Measurements from ENCODE around the gene MAPK10.

MAPK10 gene

DNA sequence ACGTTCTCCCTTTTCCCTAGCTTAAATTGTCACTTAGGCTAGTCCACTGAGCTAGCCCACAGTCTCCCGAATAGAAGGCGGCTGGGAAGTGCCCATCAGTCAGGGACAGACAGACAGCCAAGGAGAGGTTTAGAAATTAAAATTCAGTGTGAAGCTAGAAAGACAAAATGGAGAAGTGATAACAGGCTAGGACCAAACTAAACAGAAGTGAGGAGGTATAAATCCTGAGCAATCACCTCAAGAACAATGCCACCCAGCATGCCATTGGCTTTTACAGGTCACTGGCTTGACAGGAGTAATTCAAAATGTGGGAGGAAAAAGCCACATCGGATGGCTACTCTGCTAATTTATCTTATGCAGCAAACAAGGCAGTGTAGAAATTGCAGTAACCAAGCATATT is 138.9 kb downstream of the MAPK10 start:
- no peak overlapping the region for H3K4me3 ChIP-seq (ENCODE audit: control insufficient read depth, low read depth, low read length)
- DNase-seq (ENCODE audit: low read depth): no peak
- TF ChIP-seq, protein P1, sequence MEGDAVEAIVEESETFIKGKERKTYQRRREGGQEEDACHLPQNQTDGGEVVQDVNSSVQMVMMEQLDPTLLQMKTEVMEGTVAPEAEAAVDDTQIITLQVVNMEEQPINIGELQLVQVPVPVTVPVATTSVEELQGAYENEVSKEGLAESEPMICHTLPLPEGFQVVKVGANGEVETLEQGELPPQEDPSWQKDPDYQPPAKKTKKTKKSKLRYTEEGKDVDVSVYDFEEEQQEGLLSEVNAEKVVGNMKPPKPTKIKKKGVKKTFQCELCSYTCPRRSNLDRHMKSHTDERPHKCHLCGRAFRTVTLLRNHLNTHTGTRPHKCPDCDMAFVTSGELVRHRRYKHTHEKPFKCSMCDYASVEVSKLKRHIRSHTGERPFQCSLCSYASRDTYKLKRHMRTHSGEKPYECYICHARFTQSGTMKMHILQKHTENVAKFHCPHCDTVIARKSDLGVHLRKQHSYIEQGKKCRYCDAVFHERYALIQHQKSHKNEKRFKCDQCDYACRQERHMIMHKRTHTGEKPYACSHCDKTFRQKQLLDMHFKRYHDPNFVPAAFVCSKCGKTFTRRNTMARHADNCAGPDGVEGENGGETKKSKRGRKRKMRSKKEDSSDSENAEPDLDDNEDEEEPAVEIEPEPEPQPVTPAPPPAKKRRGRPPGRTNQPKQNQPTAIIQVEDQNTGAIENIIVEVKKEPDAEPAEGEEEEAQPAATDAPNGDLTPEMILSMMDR (IDR thresholded peaks at IDR 0.05; ENCODE audit: control insufficient read depth, insufficient read depth, low read depth, low read length, missing control alignments): no peak

DNA sequence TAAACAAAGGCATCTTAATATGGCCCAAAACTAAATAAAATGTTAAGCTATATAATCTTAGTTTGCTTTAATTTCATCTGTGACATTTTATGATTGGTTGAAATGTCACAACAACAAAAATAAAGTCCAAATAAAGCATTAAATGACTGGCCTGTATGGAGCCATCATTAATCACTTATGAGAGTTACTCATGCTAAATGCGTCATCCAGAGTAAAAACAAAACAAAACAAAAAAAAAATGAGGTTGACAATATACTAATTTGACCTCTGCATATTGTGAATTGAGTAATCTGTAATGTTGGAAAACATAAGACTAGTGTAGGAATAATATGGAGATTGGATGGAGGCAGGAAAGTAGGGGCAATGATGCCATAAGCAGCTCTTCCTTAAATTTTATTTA is 139.7 kb downstream of the MAPK10 start:
- DNase-seq (ENCODE audit: low read depth): peak; percentile 5
- TF ChIP-seq, protein P1 (IDR thresholded peaks at IDR 0.05; ENCODE audit: control insufficient read depth, insufficient read depth, low read depth, low read length, missing control alignments): no peak
- H3K4me3 ChIP-seq (ENCODE audit: control insufficient read depth, low read depth, low read length): no peak overlapping the region

DNA sequence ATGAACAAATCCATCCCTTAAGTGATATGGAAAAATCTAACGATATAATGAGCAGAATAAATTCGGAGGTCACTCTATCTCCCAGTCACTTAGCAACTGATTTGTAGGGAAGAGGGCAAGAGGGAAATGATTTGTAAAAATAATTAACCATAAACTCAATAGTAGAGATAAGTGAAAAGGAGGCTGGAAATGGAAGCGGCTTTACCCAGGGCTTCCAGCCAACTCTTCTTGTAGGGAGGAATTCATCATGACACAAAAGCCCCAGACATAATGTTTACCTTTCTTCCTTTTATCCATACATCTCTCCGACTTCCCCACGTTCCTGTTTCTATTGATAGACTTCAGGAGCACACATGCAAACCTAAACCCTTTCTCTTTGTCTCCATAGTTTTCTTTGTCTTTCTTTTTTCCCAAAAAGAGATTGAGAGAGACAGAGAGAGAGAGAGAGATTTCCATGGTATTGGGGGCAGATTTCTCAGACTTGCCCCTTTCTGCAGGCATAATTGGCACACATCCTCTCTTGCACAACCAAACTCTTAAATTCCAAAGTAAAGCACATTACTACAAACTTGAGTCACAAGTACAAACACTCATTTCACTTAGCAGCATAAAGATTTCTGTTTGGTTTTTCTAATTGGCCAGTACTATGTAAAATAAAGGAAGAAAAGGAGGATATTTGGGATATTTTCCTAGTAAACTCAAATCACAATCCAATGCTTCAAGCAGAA is 140.9 kb downstream of the MAPK10 start:
- H3K4me3 ChIP-seq (ENCODE audit: control insufficient read depth, low read depth, low read length): no peak overlapping the region
- TF ChIP-seq, protein P1 (IDR thresholded peaks at IDR 0.05; ENCODE audit: control insufficient read depth, insufficient read depth, low read depth, low read length, missing control alignments): no peak
- DNase-seq (ENCODE audit: low read depth): peak; percentile 7

DNA sequence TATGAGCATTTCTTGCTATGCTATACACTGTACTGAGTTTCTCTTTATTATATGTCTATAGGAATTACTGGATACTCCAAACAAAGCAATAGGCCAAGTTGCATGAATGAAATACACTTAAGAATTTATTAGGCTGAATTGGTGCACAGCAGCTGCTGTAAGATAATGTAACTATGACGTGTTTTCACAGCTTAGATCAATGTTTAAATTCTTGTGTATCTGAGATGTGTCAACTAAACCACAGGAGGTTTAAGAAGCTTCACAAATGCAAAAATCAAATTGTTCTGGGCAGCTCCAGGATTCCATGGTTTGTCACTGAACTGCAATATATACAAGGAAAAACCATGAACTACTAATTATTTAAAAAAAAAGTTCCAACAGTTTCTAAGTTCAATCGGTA is 156.7 kb downstream of the MAPK10 start:
- TF ChIP-seq, protein P1 (IDR thresholded peaks at IDR 0.05; ENCODE audit: control insufficient read depth, insufficient read depth, low read depth, low read length, missing control alignments): no peak
- DNase-seq (ENCODE audit: low read depth): no peak
- no peak overlapping the region for H3K4me3 ChIP-seq (ENCODE audit: control insufficient read depth, low read depth, low read length)

DNA sequence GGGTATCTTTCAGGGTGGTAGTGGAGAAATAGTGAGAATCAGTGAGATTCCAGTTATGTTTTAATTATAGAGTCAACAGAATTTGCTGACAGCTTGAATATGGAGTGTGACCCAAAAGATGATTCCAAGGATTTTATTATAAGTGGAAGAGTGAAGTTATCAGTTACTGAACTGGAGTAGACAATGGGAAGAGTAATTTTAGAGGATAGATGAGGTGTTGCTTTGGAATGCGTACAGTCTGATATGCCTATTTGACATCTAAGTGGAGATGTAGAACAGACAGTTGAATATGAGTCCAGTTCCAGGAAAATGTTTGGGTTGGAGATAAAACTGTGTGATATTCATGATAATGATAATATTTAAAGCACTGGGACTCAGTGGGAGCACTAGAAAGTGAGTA is 174.2 kb downstream of the MAPK10 start:
- no peak overlapping the region for H3K4me3 ChIP-seq (ENCODE audit: control insufficient read depth, low read depth, low read length)
- no peak for DNase-seq (ENCODE audit: low read depth)
- TF ChIP-seq, protein P1 (IDR thresholded peaks at IDR 0.05; ENCODE audit: control insufficient read depth, insufficient read depth, low read depth, low read length, missing control alignments): no peak

DNA sequence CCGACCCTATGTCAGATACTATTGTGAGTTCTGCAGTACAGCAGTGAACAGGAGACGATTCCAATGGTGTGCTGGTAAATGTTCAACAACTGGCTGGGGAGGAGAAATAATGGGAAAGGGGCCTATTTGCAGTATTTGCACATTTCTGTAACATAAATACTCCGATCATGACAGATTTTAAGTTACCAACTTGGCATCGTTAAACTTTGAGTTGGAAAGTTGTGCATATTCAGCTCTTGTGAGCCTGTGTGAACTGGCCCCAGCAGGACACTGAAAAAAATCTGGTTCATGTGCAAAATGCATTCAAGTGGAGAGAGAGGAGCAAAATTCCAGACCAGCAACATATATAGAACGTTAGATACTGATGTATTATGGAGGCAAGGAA is 175.0 kb downstream of the MAPK10 start:
- no peak overlapping the region for H3K4me3 ChIP-seq (ENCODE audit: control insufficient read depth, low read depth, low read length)
- TF ChIP-seq, protein P1 (IDR thresholded peaks at IDR 0.05; ENCODE audit: control insufficient read depth, insufficient read depth, low read depth, low read length, missing control alignments): no peak
- DNase-seq (ENCODE audit: low read depth): no peak
